ENCODE results near the gene XPR1.

The XPR1 gene

GRCh38 chr1:180887841-180888240 lies 256.0 kb downstream of the XPR1 start:
- no peak for DNase-seq (ENCODE audit: low read depth, low spot score)

GRCh38 chr1:180888870-180889269 lies 257.0 kb downstream of the XPR1 start:
- no peak for DNase-seq (ENCODE audit: low read depth, low spot score)

- no peak for DNase-seq (ENCODE audit: low read depth, low spot score)
Measured at GRCh38 chr1:180889325-180889724, 257.5 kb downstream of the XPR1 start.

- DNase-seq (ENCODE audit: low read depth, low spot score) = no peak
Measured at GRCh38 chr1:180892272-180892671, 260.4 kb downstream of the XPR1 start.

GRCh38 chr1:180892675-180893074 lies 260.9 kb downstream of the XPR1 start:
- DNase-seq (ENCODE audit: low read depth, low spot score) = no peak

GRCh38 chr1:180893614-180894013 lies 261.8 kb downstream of the XPR1 start:
- DNase-seq (ENCODE audit: low read depth, low spot score) = no peak

GRCh38 chr1:180896161-180896560 lies 264.3 kb downstream of the XPR1 start:
- no peak for DNase-seq (ENCODE audit: low read depth, low spot score)

- peak; percentile 11 for DNase-seq (ENCODE audit: low read depth, low spot score)
Measured at GRCh38 chr1:180898441-180899219, 266.8 kb downstream of the XPR1 start.

- no peak for DNase-seq (ENCODE audit: low read depth, low spot score)
Measured at GRCh38 chr1:180899262-180899661, 267.4 kb downstream of the XPR1 start.

- no peak for DNase-seq (ENCODE audit: low read depth, low spot score)
Measured at GRCh38 chr1:180901076-180901990, 269.5 kb downstream of the XPR1 start.

GRCh38 chr1:180902541-180902940 lies 270.7 kb downstream of the XPR1 start:
- no peak for DNase-seq (ENCODE audit: low read depth, low spot score)

- DNase-seq (ENCODE audit: low read depth, low spot score) = no peak
Measured at GRCh38 chr1:180905927-180906326, 274.1 kb downstream of the XPR1 start.

- DNase-seq (ENCODE audit: low read depth, low spot score) = no peak
Measured at GRCh38 chr1:180906511-180906910, 274.7 kb downstream of the XPR1 start.

- no peak for DNase-seq (ENCODE audit: low read depth, low spot score)
Measured at GRCh38 chr1:180907313-180908055, 275.7 kb downstream of the XPR1 start.

GRCh38 chr1:180908074-180908765 lies 276.4 kb downstream of the XPR1 start:
- DNase-seq (ENCODE audit: low read depth, low spot score) = no peak

- no peak for DNase-seq (ENCODE audit: low read depth, low spot score)
Measured at GRCh38 chr1:180909005-180909414, 277.2 kb downstream of the XPR1 start.

GRCh38 chr1:180909462-180909976 lies 277.7 kb downstream of the XPR1 start:
- DNase-seq (ENCODE audit: low read depth, low spot score) = no peak

- DNase-seq (ENCODE audit: low read depth, low spot score) = no peak
Measured at GRCh38 chr1:180911640-180912191, 279.9 kb downstream of the XPR1 start.

- DNase-seq (ENCODE audit: low read depth, low spot score) = peak; percentile 70
Measured at GRCh38 chr1:180912211-180912800, 280.5 kb downstream of the XPR1 start.

- peak; percentile 81 for DNase-seq (ENCODE audit: low read depth, low spot score)
Measured at GRCh38 chr1:180912801-180913565, 281.2 kb downstream of the XPR1 start, which contains the start of gene KIAA1614. TSS of gene KIAA1614 (plus strand) at chr1:180912897. CDS start at chr1:180913244, 347 bp downstream.
